Measurements from ENCODE around the gene SLC25A43. TPM values are rescaled to one million over a fixed set of nuclear protein-coding genes. Genes with fewer than 3 reads are reported as not detected.
"Not testable (repeated sequence)": the region's sequence is repeated elsewhere in the genome, so short reads cannot be mapped to it uniquely, and the experiment has no call there.

The SLC25A43 gene
- total RNA-seq, 4 donors from 2014 or later, result 23.1 to 31.1 (median 27.6) TPM

DNA sequence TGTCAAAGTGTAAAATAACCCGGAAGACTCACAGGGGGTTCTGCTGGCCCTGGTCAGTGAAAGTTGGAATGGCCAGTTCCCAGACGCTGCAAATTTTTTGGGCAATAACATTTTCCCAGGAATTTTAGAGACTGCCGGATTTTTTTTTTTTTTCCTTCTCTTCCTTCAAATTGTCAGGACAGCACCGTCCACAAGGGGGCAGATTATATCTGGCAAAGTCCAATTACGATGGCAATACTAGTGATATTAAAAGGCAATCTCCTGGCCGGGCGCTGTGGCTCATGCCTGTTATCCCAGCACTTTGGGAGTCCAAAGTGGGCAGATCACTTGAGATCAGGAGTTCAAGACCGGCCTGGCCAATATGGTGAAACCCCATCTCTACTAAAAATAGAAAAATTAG is 89.6 kb downstream of the SLC25A43 start:
- no peaks in the 10 kb centered on the region for H3K36me3 ChIP-seq
- DNase-seq, result peak in 2 of 3 donors; percentile 60 to 83
- H3K9me3 ChIP-seq, result no peaks in the 10 kb centered on the region
- no peaks in the 10 kb centered on the region for H3K4me1 ChIP-seq
- no peak overlapping the region for H3K27ac ChIP-seq
- H3K27me3 ChIP-seq, result no peaks in the 10 kb centered on the region
- H3K4me3 ChIP-seq, result no peak overlapping the region
- TF ChIP-seq POLR2A (IDR thresholded peaks at IDR 0.05), result no peak
- TF ChIP-seq, protein P1, sequence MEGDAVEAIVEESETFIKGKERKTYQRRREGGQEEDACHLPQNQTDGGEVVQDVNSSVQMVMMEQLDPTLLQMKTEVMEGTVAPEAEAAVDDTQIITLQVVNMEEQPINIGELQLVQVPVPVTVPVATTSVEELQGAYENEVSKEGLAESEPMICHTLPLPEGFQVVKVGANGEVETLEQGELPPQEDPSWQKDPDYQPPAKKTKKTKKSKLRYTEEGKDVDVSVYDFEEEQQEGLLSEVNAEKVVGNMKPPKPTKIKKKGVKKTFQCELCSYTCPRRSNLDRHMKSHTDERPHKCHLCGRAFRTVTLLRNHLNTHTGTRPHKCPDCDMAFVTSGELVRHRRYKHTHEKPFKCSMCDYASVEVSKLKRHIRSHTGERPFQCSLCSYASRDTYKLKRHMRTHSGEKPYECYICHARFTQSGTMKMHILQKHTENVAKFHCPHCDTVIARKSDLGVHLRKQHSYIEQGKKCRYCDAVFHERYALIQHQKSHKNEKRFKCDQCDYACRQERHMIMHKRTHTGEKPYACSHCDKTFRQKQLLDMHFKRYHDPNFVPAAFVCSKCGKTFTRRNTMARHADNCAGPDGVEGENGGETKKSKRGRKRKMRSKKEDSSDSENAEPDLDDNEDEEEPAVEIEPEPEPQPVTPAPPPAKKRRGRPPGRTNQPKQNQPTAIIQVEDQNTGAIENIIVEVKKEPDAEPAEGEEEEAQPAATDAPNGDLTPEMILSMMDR (IDR thresholded peaks at IDR 0.05), result peak; percentile 35 to 74 (median 59)

DNA sequence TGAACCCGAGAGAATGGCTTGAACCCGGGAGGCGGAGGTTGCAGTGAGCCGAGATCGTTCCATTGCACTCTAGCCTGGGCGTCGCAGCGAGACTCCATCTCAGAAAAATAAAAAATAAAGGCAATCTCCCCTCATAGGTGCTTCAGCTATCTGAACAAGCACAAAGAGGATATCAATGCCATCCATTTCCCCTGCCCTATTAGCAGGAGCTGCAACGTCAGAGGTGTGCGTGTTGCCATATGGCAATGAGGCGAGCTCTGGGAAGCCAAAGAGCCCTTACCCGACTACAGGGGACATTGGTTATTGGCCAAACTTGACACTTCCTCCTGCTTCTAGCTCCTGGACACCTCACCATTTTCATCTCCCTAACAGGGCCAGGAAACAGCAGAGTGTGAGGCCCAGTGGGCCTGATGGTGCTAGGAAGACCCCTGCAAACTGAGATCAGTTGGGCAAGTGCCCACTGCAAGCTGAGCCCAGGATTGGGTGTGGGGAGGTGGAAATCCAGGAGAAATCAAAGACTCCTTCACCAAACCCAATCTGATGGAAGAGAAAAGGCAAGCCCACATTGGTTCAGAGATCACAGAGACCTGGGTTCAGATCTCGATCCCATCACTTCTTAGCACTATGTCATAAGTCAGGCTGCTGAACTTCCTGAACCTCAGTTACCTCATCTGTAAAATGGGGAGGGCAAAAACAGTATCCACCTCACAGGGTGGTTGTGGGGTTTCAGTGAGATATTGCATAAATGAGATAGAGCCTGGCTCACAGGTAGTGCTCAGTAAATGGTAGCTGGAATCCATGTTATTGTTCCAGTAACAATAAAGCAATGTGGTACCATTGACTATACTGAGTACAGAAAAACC is 90.3 kb downstream of the SLC25A43 start:
- H3K9me3 ChIP-seq, result no peaks in the 10 kb centered on the region
- no peaks in the 10 kb centered on the region for H3K4me1 ChIP-seq
- H3K4me3 ChIP-seq, result no peak overlapping the region
- H3K27me3 ChIP-seq, result no peaks in the 10 kb centered on the region
- no peaks in the 10 kb centered on the region for H3K36me3 ChIP-seq
- TF ChIP-seq POLR2A (IDR thresholded peaks at IDR 0.05), result no peak
- TF ChIP-seq, protein P1 (IDR thresholded peaks at IDR 0.05), result no peak
- H3K27ac ChIP-seq, result no peak overlapping the region
- DNase-seq, result no peak

DNA sequence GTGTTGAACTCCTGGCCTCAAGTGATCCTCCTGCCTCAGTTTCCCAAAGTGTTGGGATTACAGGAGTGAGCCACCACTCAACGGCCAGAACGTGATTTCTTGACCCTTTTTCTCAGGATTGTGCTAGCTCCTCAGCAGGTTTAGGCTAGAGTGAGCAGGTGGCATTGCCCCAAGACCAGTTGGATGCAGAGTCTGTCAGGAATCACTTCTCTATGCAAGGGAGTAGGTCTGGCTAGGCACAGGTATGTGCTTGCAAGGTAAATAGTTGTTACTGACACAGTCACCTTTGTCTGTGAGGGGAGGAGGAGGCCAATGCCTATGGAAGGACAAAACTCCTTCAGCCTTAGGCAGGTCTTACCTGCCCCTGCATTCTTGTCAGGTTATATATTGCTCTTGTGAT is 93.3 kb downstream of the SLC25A43 start:
- no peaks in the 10 kb centered on the region for H3K27me3 ChIP-seq
- no peak overlapping the region for H3K4me3 ChIP-seq
- TF ChIP-seq POLR2A (IDR thresholded peaks at IDR 0.05), result no peak
- TF ChIP-seq, protein P1 (IDR thresholded peaks at IDR 0.05), result no peak
- peaks cover 0 to 6% (median 0%) of the 10 kb centered on the region in 4 donors for H3K4me1 ChIP-seq
- no peak for DNase-seq
- H3K27ac ChIP-seq, result no peak overlapping the region
- H3K36me3 ChIP-seq, result no peaks in the 10 kb centered on the region
- H3K9me3 ChIP-seq, result no peaks in the 10 kb centered on the region

DNA sequence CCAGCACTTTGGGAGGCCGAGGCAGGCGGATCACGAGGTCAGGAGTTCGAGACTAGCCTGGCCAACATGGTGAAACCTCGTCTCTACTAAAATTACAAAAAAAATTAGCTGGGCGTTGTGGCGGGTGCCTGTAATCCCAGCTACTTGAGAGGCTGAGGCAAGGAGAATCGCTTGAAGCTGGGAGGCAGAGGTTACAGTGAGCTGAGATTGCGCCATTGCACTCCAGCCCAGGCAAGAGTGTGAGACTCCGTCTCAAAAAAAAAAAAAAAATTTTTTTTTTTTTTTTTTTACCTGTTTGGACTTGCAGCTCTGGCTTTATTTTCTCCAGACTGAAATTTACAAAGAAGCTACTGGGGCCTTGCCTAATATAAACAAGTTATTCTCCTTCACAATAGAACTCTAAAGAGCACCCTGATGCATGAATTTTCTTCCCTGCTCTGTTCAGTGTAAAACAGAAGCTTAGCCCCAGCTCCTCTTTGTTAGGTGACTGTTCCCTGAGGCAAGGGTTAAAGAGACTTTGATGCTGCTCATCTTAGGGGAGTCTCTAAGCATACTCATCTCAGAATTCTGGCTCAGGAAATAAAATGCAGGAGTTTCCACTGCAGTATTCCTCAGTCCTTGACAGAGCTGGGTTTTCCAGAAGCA is 94.8 kb downstream of the SLC25A43 start:
- not testable (repeated sequence) for H3K9me3 ChIP-seq, DNase-seq, H3K36me3 ChIP-seq, H3K27me3 ChIP-seq, H3K4me3 ChIP-seq, H3K4me1 ChIP-seq
- H3K27ac ChIP-seq, result peak overlapping the region in 3 of 4 donors; percentile 43 to 76 (median 68)

DNA sequence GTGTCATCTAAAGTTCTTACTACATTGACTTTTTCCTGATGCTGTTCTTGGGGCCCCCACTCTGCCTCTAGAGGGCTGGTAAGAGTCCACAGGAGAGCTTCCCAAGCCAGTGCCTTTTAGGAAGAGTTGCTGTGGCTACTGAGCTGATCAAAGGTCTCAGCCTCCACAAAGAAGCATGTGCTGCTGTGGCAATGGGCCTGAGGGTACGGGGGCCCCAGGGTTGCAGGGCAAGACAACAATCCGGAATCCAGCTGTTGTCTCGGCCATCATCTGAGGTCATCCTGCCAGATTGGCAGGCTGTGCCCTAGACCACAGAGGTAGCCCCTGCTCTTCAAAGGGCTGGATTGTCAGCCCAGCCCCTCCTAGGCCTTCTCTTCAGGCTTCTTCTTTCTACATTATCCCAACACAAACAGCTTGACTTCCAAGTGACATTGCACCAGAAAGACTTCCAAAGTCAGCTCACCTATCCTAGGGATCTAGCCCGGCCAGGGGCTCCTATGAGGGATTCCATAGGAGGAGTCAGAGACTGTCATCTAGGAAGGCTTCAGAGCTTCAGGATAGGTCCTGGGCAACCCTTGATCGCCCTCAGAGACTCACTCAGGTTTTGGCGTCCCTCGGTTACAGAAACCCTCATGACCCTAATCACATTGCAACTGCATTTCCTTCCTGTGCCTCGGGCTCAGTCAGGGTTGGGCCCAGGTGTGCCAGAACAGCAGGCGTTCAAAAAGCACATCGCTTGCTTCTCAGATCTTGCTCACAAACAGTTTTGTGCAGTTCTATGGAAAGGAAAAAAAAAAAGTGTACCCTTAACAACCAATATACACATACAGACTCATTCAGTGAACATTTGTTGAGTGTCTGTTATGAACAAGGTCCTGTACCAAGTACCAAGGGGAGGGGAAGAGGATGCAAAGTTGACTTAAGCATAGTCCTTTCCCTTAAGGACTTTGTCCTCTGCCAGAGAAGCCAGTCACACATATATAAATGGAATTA is 96.9 kb downstream of the SLC25A43 start:
- Histone ChIP-seq H3K27ac (peak overlapping the region in 3 of 4 donors; percentile 64 to 89 (median 84)), H3K27me3 (no peaks in the 10 kb centered on the region), H3K36me3 (no peaks in the 10 kb centered on the region), H3K9me3 (no peaks in the 10 kb centered on the region), H3K4me1 (peaks cover 0 to 6% (median 0%) of the 10 kb centered on the region in 4 donors), H3K4me3 (no peak overlapping the region)
- peak in 2 of 3 donors; percentile 61 to 63 for DNase-seq
- no peak for TF ChIP-seq POLR2A (IDR thresholded peaks at IDR 0.05)
- TF ChIP-seq, protein P1 (IDR thresholded peaks at IDR 0.05), result no peak
